Skeletal muscle tissue (tissue), 4 donors: ENCODE results near the gene PKP1. TPM values are rescaled to one million over a fixed set of nuclear protein-coding genes. Genes with fewer than 3 reads are reported as not detected.
A peak's percentile ranks its signal among the peaks of the same experiment; 100 is the strongest.
"Not testable (repeated sequence)": the region's sequence is repeated elsewhere in the genome, so short reads cannot be mapped to it uniquely, and the experiment has no call there.

Experiments
- H3K27ac ChIP-seq: one replicate; pipeline ENCODE4 v1.7.0; 2013; ENCODE audit warnings: mild to moderate bottlenecking, low read depth, low read length, inconsistent platforms
- H3K27me3 ChIP-seq, 3 donors: one replicate each; pipeline ENCODE4 v1.7.0; 2013; ENCODE audit warnings: low read length in 3 of 3; ENCODE audit not compliant: control insufficient read depth in 3 of 3, insufficient read depth in 3 of 3
- H3K36me3 ChIP-seq, 3 donors: one replicate each; pipeline ENCODE4 v1.7.0; 2013; ENCODE audit warnings: low read length in 3 of 3; ENCODE audit not compliant: control insufficient read depth in 3 of 3, insufficient read depth in 3 of 3
- H3K4me1 ChIP-seq, 3 donors: one replicate each; pipeline ENCODE4 v1.7.0; 2013; ENCODE audit warnings: low read length in 3 of 3, mild to moderate bottlenecking in 3 of 3; ENCODE audit not compliant: control insufficient read depth in 3 of 3, insufficient read depth in 3 of 3
- H3K4me3 ChIP-seq, 3 donors: one replicate each; pipeline ENCODE4 v1.7.0; 2013; ENCODE audit warnings: low read length in 3 of 3
- H3K9ac ChIP-seq, 3 donors: one replicate each; pipeline ENCODE4 v1.7.0; 2013; ENCODE audit warnings: low read length in 3 of 3, mild to moderate bottlenecking in 3 of 3, moderate library complexity in 2 of 3, low read depth in 1 of 3
- H3K9me3 ChIP-seq, 3 donors: one replicate each; pipeline ENCODE4 v1.7.0; 2013; ENCODE audit warnings: low read length in 3 of 3; ENCODE audit not compliant: control insufficient read depth in 3 of 3
- total RNA-seq: library from RNA; depleted of rRNA; stranded (reverse); fragments of >200 nt; gene quantifications from one replicate; pipeline ENCODE4 v1.2.3, GENCODE V29; 2014
- donor health status: Osteomylitis.

Gene PKP1
- total RNA-seq: 3.7 TPM

GRCh38 chr1:201282931-201283829 is at the start of gene PKP1:
Gene PKP1 (plus strand): TSS chr1:201283506. CDS start chr1:201283703, 197 bp downstream.
- H3K4me3 ChIP-seq: peak within 1 kb of the TSS; percentile 14 to 49 (median 48)
- H3K9me3 ChIP-seq: no peaks in the 10 kb centered on the region
- peak within 1 kb of the TSS in 2 of 3 donors; percentile 33 to 54 for H3K9ac ChIP-seq
- H3K4me1 ChIP-seq: peaks cover 0 to 13% (median 7%) of the 10 kb centered on the region in 3 donors
- H3K27me3 ChIP-seq: peaks cover 33 to 69% (median 53%) of the 10 kb centered on the region in 3 donors
- no peak within 1 kb of the TSS for H3K27ac ChIP-seq
- H3K36me3 ChIP-seq: no peaks in the 10 kb centered on the region

GRCh38 chr1:201239646-201240045 is 43.7 kb upstream of the PKP1 start:
- H3K9ac ChIP-seq, H3K36me3 ChIP-seq, H3K4me3 ChIP-seq, H3K27me3 ChIP-seq, H3K4me1 ChIP-seq, H3K9me3 ChIP-seq, H3K27ac ChIP-seq: not testable (repeated sequence)

DNA sequence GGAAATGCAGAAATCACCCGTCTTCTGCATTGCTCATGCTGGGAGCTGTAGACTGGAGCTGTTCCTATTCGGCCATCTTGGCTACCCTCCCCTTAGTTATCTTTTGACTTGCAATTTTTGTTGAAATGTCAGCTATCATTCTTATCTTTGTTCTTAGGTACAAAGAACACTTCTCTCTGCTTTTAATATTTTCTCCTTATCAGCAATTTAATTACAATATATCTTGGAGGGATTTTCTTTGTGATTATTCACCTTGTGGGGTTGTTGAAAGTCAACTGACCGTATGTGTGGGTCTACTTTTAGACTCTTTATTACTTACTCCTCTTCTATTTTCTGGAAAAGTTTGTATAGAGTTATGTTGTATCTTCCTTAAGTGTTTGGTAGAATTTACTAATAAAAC is 43.1 kb upstream of the PKP1 start:
- H3K4me1 ChIP-seq: no peaks in the 10 kb centered on the region
- no peak overlapping the region for H3K9ac ChIP-seq
- H3K9me3 ChIP-seq: no peaks in the 10 kb centered on the region
- no peak overlapping the region for H3K4me3 ChIP-seq
- H3K27ac ChIP-seq: no peak overlapping the region
- no peaks in the 10 kb centered on the region for H3K36me3 ChIP-seq
- H3K27me3 ChIP-seq: peaks cover 0 to 8% (median 0%) of the 10 kb centered on the region in 3 donors

DNA sequence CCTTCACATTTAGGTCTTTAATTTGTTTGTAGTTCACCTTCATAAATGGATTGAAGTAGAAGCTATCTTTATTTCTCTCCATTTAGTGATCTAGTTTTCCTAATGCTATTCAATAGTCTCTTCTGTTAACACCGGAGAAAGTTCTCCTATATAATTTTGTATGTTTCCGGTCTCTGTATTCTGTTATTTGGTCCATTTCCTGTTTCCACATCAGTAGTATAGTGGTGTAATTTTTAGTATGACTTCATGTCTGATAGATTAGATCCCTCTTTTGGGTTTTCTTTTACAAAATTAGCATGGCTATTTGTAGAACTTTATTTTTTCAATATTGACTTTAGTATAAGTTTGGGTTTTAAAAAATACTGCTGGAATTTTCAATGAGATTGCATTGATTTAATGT is 41.6 kb upstream of the PKP1 start:
- Histone ChIP-seq H3K9me3 (no peaks in the 10 kb centered on the region), H3K36me3 (no peaks in the 10 kb centered on the region), H3K4me3 (no peak overlapping the region), H3K9ac (no peak overlapping the region), H3K27ac (no peak overlapping the region), H3K4me1 (no peaks in the 10 kb centered on the region), H3K27me3 (peaks cover 0 to 8% (median 0%) of the 10 kb centered on the region in 3 donors)

GRCh38 chr1:201245082-201245481 is 38.2 kb upstream of the PKP1 start:
- H3K36me3 ChIP-seq: no peaks in the 10 kb centered on the region
- no peaks in the 10 kb centered on the region for H3K9me3 ChIP-seq
- H3K27me3 ChIP-seq: peaks cover 0 to 8% (median 0%) of the 10 kb centered on the region in 3 donors
- no peaks in the 10 kb centered on the region for H3K4me1 ChIP-seq
- H3K4me3 ChIP-seq: no peak overlapping the region
- no peak overlapping the region for H3K27ac ChIP-seq
- H3K9ac ChIP-seq: no peak overlapping the region

GRCh38 chr1:201248721-201249559 is 34.4 kb upstream of the PKP1 start:
- Histone ChIP-seq H3K9ac (no peak overlapping the region), H3K27ac (no peak overlapping the region)

DNA sequence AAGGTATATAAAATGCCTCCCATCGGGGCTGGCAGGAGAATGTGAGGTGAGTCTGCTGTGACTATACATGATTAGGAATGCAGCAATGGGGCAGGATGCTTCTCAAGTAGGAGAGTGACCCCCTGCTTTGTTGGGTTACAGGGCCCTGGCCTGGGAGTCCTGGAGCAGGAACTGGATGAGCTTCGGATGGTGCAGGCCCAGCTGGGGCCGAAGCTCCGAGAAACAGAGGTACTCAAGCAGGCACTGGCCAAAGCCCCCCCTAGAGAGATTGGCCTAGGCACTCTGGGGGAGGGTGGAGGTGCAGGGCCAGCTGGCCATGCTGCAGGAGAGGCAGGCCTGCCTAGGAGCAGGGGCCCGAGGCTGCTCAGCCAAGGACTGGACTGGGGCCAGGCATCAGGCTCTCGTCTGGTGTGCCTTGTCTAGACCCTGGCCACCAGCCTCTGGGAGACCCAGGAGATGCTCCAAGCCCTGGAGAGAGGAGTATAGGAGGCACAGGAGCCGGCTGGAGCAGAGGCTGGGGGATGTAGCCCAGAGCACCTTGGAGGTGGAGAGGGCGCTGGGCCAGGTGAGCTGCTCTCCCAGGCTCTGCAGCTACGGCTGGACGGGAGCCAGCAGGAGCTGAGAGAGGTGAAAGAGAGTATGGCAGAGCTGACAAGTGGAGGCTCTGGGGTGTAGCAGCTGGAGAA is 32.8 kb upstream of the PKP1 start:
- H3K27ac ChIP-seq: no peak overlapping the region
- no peaks in the 10 kb centered on the region for H3K36me3 ChIP-seq
- H3K27me3 ChIP-seq: no peaks in the 10 kb centered on the region
- no peak overlapping the region for H3K9ac ChIP-seq
- no peaks in the 10 kb centered on the region for H3K9me3 ChIP-seq
- H3K4me3 ChIP-seq: no peak overlapping the region
- H3K4me1 ChIP-seq: no peaks in the 10 kb centered on the region

More at GRCh38 chr1:201248721-201249559, 34.4 kb upstream of the PKP1 start:
- H3K4me1 ChIP-seq: no peaks in the 10 kb centered on the region
- no peaks in the 10 kb centered on the region for H3K36me3 ChIP-seq
- no peaks in the 10 kb centered on the region for H3K9me3 ChIP-seq
- no peak overlapping the region for H3K4me3 ChIP-seq
- peaks cover 0 to 6% (median 0%) of the 10 kb centered on the region in 3 donors for H3K27me3 ChIP-seq

DNA sequence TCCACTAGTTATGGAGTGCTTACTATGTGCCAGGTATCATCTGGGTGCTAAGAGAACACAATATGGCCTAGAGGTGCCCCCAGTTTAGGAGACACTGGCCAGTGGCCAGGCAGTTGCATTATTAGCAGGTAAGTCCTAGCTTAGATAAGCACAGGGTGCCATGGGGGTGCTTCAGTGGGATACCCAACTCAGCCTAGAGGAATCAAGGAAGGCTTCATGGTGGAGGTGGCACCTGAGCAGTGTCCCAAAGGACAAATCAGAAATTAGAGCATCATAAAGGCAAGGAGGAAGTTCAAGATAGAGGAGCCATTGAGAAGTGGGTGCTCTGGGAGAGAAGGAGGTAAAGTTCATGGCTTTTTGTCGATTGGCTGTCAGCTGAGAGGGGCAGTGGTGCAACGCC is 31.9 kb upstream of the PKP1 start:
- Histone ChIP-seq H3K27ac (no peak overlapping the region), H3K36me3 (no peaks in the 10 kb centered on the region), H3K9ac (no peak overlapping the region), H3K9me3 (no peaks in the 10 kb centered on the region), H3K27me3 (no peaks in the 10 kb centered on the region), H3K4me3 (no peak overlapping the region), H3K4me1 (no peaks in the 10 kb centered on the region)

DNA sequence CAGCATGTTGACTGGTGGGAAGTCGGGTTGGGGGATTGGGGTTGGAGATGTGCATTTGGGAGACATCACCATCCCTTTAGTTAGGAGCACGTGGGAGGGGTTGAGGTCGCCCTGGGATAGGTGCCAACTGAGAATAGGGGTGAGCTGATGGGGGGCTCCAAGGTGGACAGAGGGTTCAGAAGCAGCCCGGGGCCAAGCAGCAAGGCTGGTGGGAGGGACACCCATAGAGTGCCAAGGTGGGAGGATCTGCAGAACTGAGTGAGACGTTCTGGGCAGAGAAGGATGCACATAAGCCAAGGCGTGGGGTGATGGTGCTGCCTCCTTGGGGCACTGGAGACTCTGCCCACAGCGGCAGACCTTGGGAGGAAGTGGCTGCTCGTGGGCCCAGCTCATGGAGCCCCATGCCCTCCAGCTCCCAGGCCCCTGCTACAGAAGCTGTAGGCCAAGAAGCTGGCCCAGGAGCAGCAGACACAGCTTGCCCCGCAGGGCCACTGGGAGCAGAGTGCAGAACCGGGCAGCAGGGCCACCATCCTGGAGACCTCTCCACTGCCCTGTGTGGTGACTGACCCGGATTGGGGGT is 31.4 kb upstream of the PKP1 start:
- Histone ChIP-seq H3K36me3 (no peaks in the 10 kb centered on the region), H3K9ac (no peak overlapping the region), H3K4me3 (no peak overlapping the region), H3K4me1 (no peaks in the 10 kb centered on the region), H3K9me3 (no peaks in the 10 kb centered on the region), H3K27me3 (no peaks in the 10 kb centered on the region), H3K27ac (no peak overlapping the region)
